HG02798 (cell line): ENCODE measurements around the gene HOXC6.
"Not testable (repeated sequence)": the region's sequence is repeated elsewhere in the genome, so short reads cannot be mapped to it uniquely, and the experiment has no call there.

Experiments
- ATAC-seq: cut with Tn5 transposase; IDR thresholded peaks from one replicate; pipeline ENCODE4 v1.9.1; 2021; ENCODE audit warnings: mild to moderate bottlenecking; ENCODE audit not compliant: unreplicated experiment, poor library complexity

HOXC6 gene

DNA sequence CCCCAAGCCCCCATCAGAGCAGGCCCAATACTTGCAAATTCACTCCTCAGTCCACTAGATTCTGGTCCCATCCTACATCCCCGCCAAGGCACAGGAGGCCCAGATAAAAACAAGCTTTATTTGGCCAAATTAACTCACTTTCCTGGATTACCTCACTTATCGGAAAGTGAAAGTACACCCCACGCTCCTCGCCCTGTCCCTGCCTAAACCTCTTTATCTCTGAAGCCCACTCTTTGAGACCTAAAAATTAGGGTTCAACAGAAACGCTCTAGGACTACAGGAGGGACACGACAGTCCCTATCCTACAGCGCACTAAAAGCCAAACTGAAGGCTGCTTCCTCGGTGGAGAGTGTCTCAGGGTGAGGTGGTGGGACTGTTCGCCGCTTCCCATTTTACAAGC, 49.6 kb downstream of the HOXC6 start:
- ATAC-seq: not testable (repeated sequence)

DNA sequence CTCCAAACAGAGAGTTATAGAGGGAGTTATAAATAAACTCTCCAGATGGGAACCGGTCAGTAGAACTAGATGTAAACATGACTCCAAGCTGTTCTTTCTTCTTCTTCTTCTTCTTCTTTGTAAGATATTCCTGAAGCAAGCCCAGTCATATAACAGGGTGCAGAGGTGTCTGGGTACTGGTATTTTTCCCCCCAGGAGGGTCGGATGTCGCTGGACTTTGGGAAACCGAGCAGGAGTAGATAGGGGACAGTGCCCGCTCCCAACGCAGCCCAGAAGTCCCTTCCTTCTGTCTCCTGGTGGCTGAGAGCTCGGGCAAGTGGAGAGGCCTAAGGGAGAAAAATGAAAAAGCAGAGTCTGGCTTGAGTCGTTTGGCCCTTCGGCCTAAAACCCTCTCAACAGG, 50.9 kb downstream of the HOXC6 start:
- not testable (repeated sequence) for ATAC-seq
